Epithelial cell of esophagus (primary cell): Measurements from ENCODE around the gene CDKAL1.
"Not testable (repeated sequence)": the region's sequence is repeated elsewhere in the genome, so short reads cannot be mapped to it uniquely, and the experiment has no call there.

Experiments
- DNase-seq: peaks from one replicate; pipeline ENCODE4 v3.0.0; 2010; ENCODE audit warnings: low read depth
- H3K4me3 ChIP-seq: 2 replicates; pipeline ENCODE4 v1.5.1; 2011; ENCODE audit warnings: mild to moderate bottlenecking, low read length, control low read depth
- CTCF ChIP-seq: IDR thresholded peaks from 2 replicates; pipeline ENCODE4 v1.5.1; 2011; ENCODE audit warnings: low read depth, mild to moderate bottlenecking, low read length, control low read depth, inconsistent platforms; ENCODE audit not compliant: insufficient read depth; ENCODE audit errors: missing control alignments

CDKAL1 gene

GRCh38 chr6:20830576-20830975 lies 296.3 kb downstream of the CDKAL1 start:
- no peak for DNase-seq
- no peak overlapping the region for H3K4me3 ChIP-seq
- TF ChIP-seq CTCF: no peak

- not testable (repeated sequence) for DNase-seq
These were observed 297.0 kb downstream of the CDKAL1 start for GRCh38 chr6:20831251-20831650.

GRCh38 chr6:20833881-20834515 lies 299.7 kb downstream of the CDKAL1 start:
- no peak for TF ChIP-seq CTCF
- no peak overlapping the region for H3K4me3 ChIP-seq
- DNase-seq: peak; percentile 7

More at GRCh38 chr6:20831251-20831650, 297.0 kb downstream of the CDKAL1 start:
- not testable (repeated sequence) for H3K4me3 ChIP-seq

- no peak overlapping the region for H3K4me3 ChIP-seq
- no peak for TF ChIP-seq CTCF
- DNase-seq: peak; percentile 88
These were observed 301.2 kb downstream of the CDKAL1 start for GRCh38 chr6:20835315-20836010.

GRCh38 chr6:20837189-20837588 lies 302.9 kb downstream of the CDKAL1 start:
- no peak overlapping the region for H3K4me3 ChIP-seq
- no peak for TF ChIP-seq CTCF
- DNase-seq: no peak

GRCh38 chr6:20838113-20838512 lies 303.9 kb downstream of the CDKAL1 start:
- no peak overlapping the region for H3K4me3 ChIP-seq
- no peak for DNase-seq
- TF ChIP-seq CTCF: no peak

GRCh38 chr6:20839630-20840029 lies 305.4 kb downstream of the CDKAL1 start:
- DNase-seq: peak; percentile 6

More at GRCh38 chr6:20839630-20840029, 305.4 kb downstream of the CDKAL1 start:
- TF ChIP-seq CTCF: peak; percentile 21
- no peak overlapping the region for H3K4me3 ChIP-seq
